HFFc6 (cell line): ENCODE data around the gene PCGF3. TPM values are rescaled to one million over a fixed set of nuclear protein-coding genes. Genes with fewer than 3 reads are reported as not detected.
"Not testable (repeated sequence)": the region's sequence is repeated elsewhere in the genome, so short reads cannot be mapped to it uniquely, and the experiment has no call there.

Experiments
- DNase-seq: peaks from one replicate; pipeline ENCODE4 v3.0.0-alpha.2; 2018
- H3K27ac Mint-ChIP-seq: 2 replicates; pipeline ENCODE4 v1.8.0; 2020; ENCODE audit warnings: mild to moderate bottlenecking, mixed read lengths
- H3K27me3 Mint-ChIP-seq: 2 replicates; pipeline ENCODE4 v1.8.0; 2021; ENCODE audit warnings: mild to moderate bottlenecking, moderate library complexity, mixed read lengths; ENCODE audit not compliant: insufficient read depth
- H3K36me3 Mint-ChIP-seq: 2 replicates; pipeline ENCODE4 v1.8.0; 2021; ENCODE audit warnings: low read depth, mixed read lengths
- H3K4me1 Mint-ChIP-seq: 2 replicates; pipeline ENCODE4 v1.8.0; 2020; ENCODE audit warnings: low read depth, mixed read lengths
- H3K4me3 Mint-ChIP-seq: 2 replicates; pipeline ENCODE4 v1.8.0; 2020; ENCODE audit warnings: mild to moderate bottlenecking, moderate library complexity, mixed read lengths
- H3K9me3 Mint-ChIP-seq: 2 replicates; pipeline ENCODE4 v1.8.0; 2020; ENCODE audit warnings: mild to moderate bottlenecking, mixed read lengths
- CTCF ChIP-seq: fragments of 200-600 bp; sonication (generic); IDR thresholded peaks from 2 replicates; pipeline ENCODE4 v1.5.0; 2021; ENCODE audit warnings: antibody characterized with exemption, mild to moderate bottlenecking
- total RNA-seq, 6 experiments: library from RNA; stranded (reverse); fragmentation: NEBNext Ultra II Directional; extraction: Animal tissue kit (Norgen Biotek cat#: 25700); gene quantifications; 2 replicates in 1 of 6; 3 replicates in 5 of 6; pipeline ENCODE4 v1.2.3, GENCODE V29; 2021

PCGF3 gene
- total RNA-seq, 6 experiments from 2014 or later: 28.5 to 34.5 (median 30.2) TPM

DNA sequence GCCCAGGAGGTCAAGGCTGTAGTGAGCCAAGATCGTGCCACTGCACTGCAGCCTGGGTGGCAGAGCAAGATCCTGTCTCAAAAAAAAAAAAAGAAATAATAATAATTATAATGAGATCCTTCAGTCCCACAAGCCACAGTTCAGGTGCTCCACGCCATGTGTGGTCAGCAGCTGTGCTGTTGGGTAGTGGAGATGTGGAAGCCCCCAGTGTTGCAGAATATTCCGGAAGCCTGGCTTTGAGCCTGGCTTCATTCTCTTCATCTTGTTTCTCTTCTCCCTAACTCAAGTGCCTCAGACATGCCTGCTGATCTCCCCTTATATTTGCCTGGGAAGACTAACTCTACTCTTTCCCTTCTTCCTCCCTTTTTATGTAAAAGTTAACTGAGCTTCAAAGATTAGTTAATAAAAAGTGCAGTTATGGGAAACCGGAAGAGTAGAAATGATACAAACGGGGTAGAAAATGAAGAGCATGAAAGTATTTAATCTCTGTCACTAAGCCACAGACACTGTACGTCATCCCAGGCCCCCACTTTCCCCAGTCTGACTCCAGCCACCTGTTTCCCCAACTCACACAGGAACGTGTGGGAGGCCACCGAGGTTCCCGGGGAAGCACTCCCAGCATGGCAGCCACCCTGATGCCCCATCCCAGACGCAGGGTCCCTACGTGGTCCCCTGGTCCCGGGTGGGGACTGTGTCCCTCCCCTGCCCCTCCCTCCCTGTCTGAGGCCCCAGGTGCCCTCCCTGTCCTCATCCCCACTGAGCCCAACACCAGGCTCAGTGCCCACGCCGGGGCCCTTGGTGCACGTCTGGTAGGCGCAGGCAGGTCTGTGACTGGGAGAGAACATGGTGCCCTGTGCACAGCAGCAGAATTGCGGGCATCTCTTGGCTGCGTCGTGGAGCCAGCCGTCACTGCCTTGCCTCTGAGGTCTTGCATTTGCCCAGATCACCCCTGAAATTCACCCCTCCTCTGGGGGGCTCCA is 24.0 kb downstream of the PCGF3 start:
- H3K9me3 Mint-ChIP-seq: peaks cover 5% of the 10 kb centered on the region
- H3K27ac Mint-ChIP-seq: no peak overlapping the region
- H3K4me3 Mint-ChIP-seq: no peak overlapping the region
- no peak for DNase-seq
- peaks cover 11% of the 10 kb centered on the region for H3K4me1 Mint-ChIP-seq
- H3K27me3 Mint-ChIP-seq: no peaks in the 10 kb centered on the region; the same call in 1 of the 2 replicates
- H3K36me3 Mint-ChIP-seq: peaks cover 28% of the 10 kb centered on the region
- TF ChIP-seq CTCF: no peak

GRCh38 chr4:730511-730910 is 24.9 kb downstream of the PCGF3 start:
- peaks cover 32% of the 10 kb centered on the region for H3K36me3 Mint-ChIP-seq
- H3K27ac Mint-ChIP-seq: no peak overlapping the region
- TF ChIP-seq CTCF: no peak
- H3K9me3 Mint-ChIP-seq: peaks cover 5% of the 10 kb centered on the region
- no peaks in the 10 kb centered on the region; the same call in 1 of the 2 replicates for H3K27me3 Mint-ChIP-seq
- DNase-seq: no peak
- H3K4me3 Mint-ChIP-seq: no peak overlapping the region
- H3K4me1 Mint-ChIP-seq: peaks cover 11% of the 10 kb centered on the region

GRCh38 chr4:730946-731904 is 25.6 kb downstream of the PCGF3 start:
- Mint-ChIP-seq H3K4me1 (peaks cover 10% of the 10 kb centered on the region), H3K36me3 (peaks cover 32% of the 10 kb centered on the region)
- H3K4me3 Mint-ChIP-seq, H3K27me3 Mint-ChIP-seq, H3K27ac Mint-ChIP-seq, DNase-seq, H3K9me3 Mint-ChIP-seq: not testable (repeated sequence)

- peaks cover 25% of the 10 kb centered on the region for H3K36me3 Mint-ChIP-seq
- not testable (repeated sequence) for H3K4me1 Mint-ChIP-seq, H3K4me3 Mint-ChIP-seq, H3K9me3 Mint-ChIP-seq, DNase-seq, H3K27me3 Mint-ChIP-seq, H3K27ac Mint-ChIP-seq
These were observed 26.3 kb downstream of the PCGF3 start for GRCh38 chr4:731954-732353.

GRCh38 chr4:732486-732885 is 26.9 kb downstream of the PCGF3 start:
- no peak for TF ChIP-seq CTCF
- H3K27me3 Mint-ChIP-seq: no peaks in the 10 kb centered on the region; the same call in 1 of the 2 replicates
- H3K27ac Mint-ChIP-seq: no peak overlapping the region
- no peak overlapping the region for H3K4me3 Mint-ChIP-seq
- H3K4me1 Mint-ChIP-seq: no peaks in the 10 kb centered on the region; the same call in 1 of the 2 replicates
- peaks cover 24% of the 10 kb centered on the region for H3K36me3 Mint-ChIP-seq
- peaks cover 5% of the 10 kb centered on the region for H3K9me3 Mint-ChIP-seq
- DNase-seq: no peak

GRCh38 chr4:732911-733630 is 27.4 kb downstream of the PCGF3 start:
- no peaks in the 10 kb centered on the region for H3K4me1 Mint-ChIP-seq
- H3K4me3 Mint-ChIP-seq: no peak overlapping the region
- H3K27me3 Mint-ChIP-seq: no peaks in the 10 kb centered on the region
- no peak for TF ChIP-seq CTCF
- no peak overlapping the region for H3K27ac Mint-ChIP-seq
- H3K36me3 Mint-ChIP-seq: peaks cover 28% of the 10 kb centered on the region
- no peak for DNase-seq
- peaks cover 5% of the 10 kb centered on the region for H3K9me3 Mint-ChIP-seq
